Activated T-cell treated with anti-CD3 and anti-CD28 coated beads, Interleukin-2, amount 50 U/mL, for 48 hours (primary cell): ENCODE results near the gene CAPN11.
"Not testable (repeated sequence)": the region's sequence is repeated elsewhere in the genome, so short reads cannot be mapped to it uniquely, and the experiment has no call there.

ENCODE experiments used
- DNase-seq, 2 experiments: peaks; one replicate each; pipeline ENCODE4 v3.0.0-alpha.2; 2020

The CAPN11 gene

GRCh38 chr6:44230034-44230675 lies 71.5 kb downstream of the CAPN11 start:
- peak in 1 of 2 experiments; percentile 11 for DNase-seq

GRCh38 chr6:44231426-44231825 lies 72.8 kb downstream of the CAPN11 start:
- DNase-seq, result not testable (repeated sequence)

GRCh38 chr6:44232676-44233566 lies 74.3 kb downstream of the CAPN11 start:
- DNase-seq, result no peak

- DNase-seq, result no peak
These were observed 75.0 kb downstream of the CAPN11 start for GRCh38 chr6:44233567-44234100.
